Peyer's patch (tissue), 4 donors: ENCODE measurements around the gene DRD4. TPM values are rescaled to one million over a fixed set of nuclear protein-coding genes. Genes with fewer than 3 reads are reported as not detected.
A peak's percentile ranks its signal among the peaks of the same experiment; 100 is the strongest.

Source experiments
- DNase-seq, 3 donors: peaks; one replicate each; pipeline ENCODE4 v3.0.0-alpha.2; 2017 to 2019
- H3K27ac ChIP-seq, 4 donors: fragments of 200-600 bp; sonication (generic); one replicate each; pipeline ENCODE4 v1.5.1; 2016 to 2019
- H3K27me3 ChIP-seq, 2 donors: fragments of 200-600 bp; sonication (generic); one replicate each; pipeline ENCODE4 v1.5.1; 2019
- H3K36me3 ChIP-seq, 3 donors: fragments of 200-600 bp; sonication (generic); one replicate each; pipeline ENCODE4 v1.5.1; 2016 to 2019
- H3K4me1 ChIP-seq, 4 donors: fragments of 200-600 bp; sonication (generic); one replicate each; pipeline ENCODE4 v1.5.1; 2016 to 2019
- H3K4me3 ChIP-seq, 4 donors: fragments of 200-600 bp; sonication (generic); 1 replicate in 3 of 4; 2 replicates in 1 of 4; pipeline ENCODE4 v1.5.1; 2016 to 2019; ENCODE audit warnings: mild to moderate bottlenecking in 1 of 4
- H3K9me3 ChIP-seq, 4 donors: fragments of 200-600 bp; sonication (generic); one replicate each; pipeline ENCODE4 v1.5.1; 2016 to 2019; ENCODE audit warnings: mild to moderate bottlenecking in 1 of 4
- CTCF ChIP-seq, 6 experiments: fragments of 450-650 bp in 4 of 6; fragments of 200-600 bp in 2 of 6; sonication (generic) in 1 of 6; IDR thresholded peaks; one replicate each; pipeline ENCODE4 v1.5.1; 2017 to 2019; ENCODE audit warnings: antibody characterized with exemption in 6 of 6, mild to moderate bottlenecking in 3 of 6, moderate library complexity in 1 of 6
- POLR2A ChIP-seq, 2 donors: fragments of 450-650 bp; IDR thresholded peaks; one replicate each; pipeline ENCODE4 v1.5.1; 2017; ENCODE audit warnings: antibody characterized with exemption in 2 of 2, mild to moderate bottlenecking in 2 of 2, moderate library complexity in 2 of 2
- total RNA-seq, 4 donors: library from RNA; depleted of rRNA; stranded (reverse); fragments of >200 nt; gene quantifications; one replicate each; pipeline ENCODE4 v1.1.0, GENCODE V29; 2016

Gene DRD4
- total RNA-seq, 4 donors from 2014 or later: 1.6 to 3.0 TPM; not detected in 2

- Histone ChIP-seq H3K27ac (peak within 1 kb of the TSS in 3 of 4 donors; percentile 82 to 97 (median 93)), H3K36me3 (peaks cover 0 to 16% (median 0%) of the 10 kb centered on the region in 3 donors), H3K4me3 (peak within 1 kb of the TSS in 3 of 4 donors; percentile 34 to 64 (median 54)), H3K27me3 (no peaks in the 10 kb centered on the region), H3K9me3 (no peaks in the 10 kb centered on the region), H3K4me1 (peaks cover 5 to 27% (median 8%) of the 10 kb centered on the region in 4 donors)
- peak; percentile 84 to 88 for TF ChIP-seq POLR2A (IDR thresholded peaks at IDR 0.05)
- no peak for TF ChIP-seq CTCF (IDR thresholded peaks at IDR 0.05)
- peak in 2 of 3 donors; percentile 87 to 90 for DNase-seq
These were observed 12.1 kb upstream of the DRD4 start, which contains the start of gene CDHR5 for GRCh38 chr11:624705-625635. Gene CDHR5, minus strand, starts transcription at chr11:624955. Its CDS starts 53 bp downstream, at chr11:624902.

- H3K4me3 ChIP-seq: peak overlapping the region in 2 of 4 donors; percentile 54 to 64
- no peaks in the 10 kb centered on the region for H3K9me3 ChIP-seq
- H3K27ac ChIP-seq: peak overlapping the region in 3 of 4 donors; percentile 82 to 97 (median 93)
- DNase-seq: peak in 2 of 3 donors; percentile 84 to 86
- TF ChIP-seq CTCF (IDR thresholded peaks at IDR 0.05): no peak
- TF ChIP-seq POLR2A (IDR thresholded peaks at IDR 0.05): peak in 1 of 2 donors; percentile 18
- H3K36me3 ChIP-seq: peaks cover 0 to 13% (median 0%) of the 10 kb centered on the region in 3 donors
- H3K27me3 ChIP-seq: no peaks in the 10 kb centered on the region
- peaks cover 5 to 24% (median 8%) of the 10 kb centered on the region in 4 donors for H3K4me1 ChIP-seq
These were observed 11.3 kb upstream of the DRD4 start for GRCh38 chr11:625636-626268.

- H3K9me3 ChIP-seq: no peaks in the 10 kb centered on the region
- H3K4me1 ChIP-seq: peaks cover 5 to 21% (median 8%) of the 10 kb centered on the region in 4 donors
- peak within 1 kb of the TSS in 2 of 4 donors; percentile 93 to 97 for H3K27ac ChIP-seq
- peak within 1 kb of the TSS in 2 of 4 donors; percentile 42 to 54 for H3K4me3 ChIP-seq
- H3K27me3 ChIP-seq: no peaks in the 10 kb centered on the region
- no peak for DNase-seq
- H3K36me3 ChIP-seq: peaks cover 0 to 7% (median 0%) of the 10 kb centered on the region in 3 donors
- no peak for TF ChIP-seq POLR2A (IDR thresholded peaks at IDR 0.05)
These were observed 10.4 kb upstream of the DRD4 start, which contains the start of gene SCT for GRCh38 chr11:626475-627307. Gene SCT, minus strand, starts transcription at chr11:627181. Its CDS starts 38 bp downstream, at chr11:627143.

- no peak for TF ChIP-seq POLR2A (IDR thresholded peaks at IDR 0.05)
- TF ChIP-seq CTCF (IDR thresholded peaks at IDR 0.05): no peak
- Histone ChIP-seq H3K9me3 (no peaks in the 10 kb centered on the region), H3K36me3 (peaks cover 0 to 7% (median 0%) of the 10 kb centered on the region in 3 donors), H3K27me3 (no peaks in the 10 kb centered on the region), H3K4me3 (peak overlapping the region in 2 of 4 donors; percentile 42 to 54), H3K4me1 (peaks cover 5 to 21% (median 8%) of the 10 kb centered on the region in 4 donors), H3K27ac (no peak overlapping the region)
- no peak for DNase-seq
These were observed 9.8 kb upstream of the DRD4 start for GRCh38 chr11:627308-627576.

GRCh38 chr11:628056-628455 is 9.0 kb upstream of the DRD4 start:
- H3K4me1 ChIP-seq: peaks cover 5 to 21% (median 8%) of the 10 kb centered on the region in 4 donors
- H3K4me3 ChIP-seq: no peak overlapping the region
- no peaks in the 10 kb centered on the region for H3K27me3 ChIP-seq
- H3K27ac ChIP-seq: no peak overlapping the region
- peak in 1 of 3 donors; percentile 44 for DNase-seq
- no peaks in the 10 kb centered on the region for H3K9me3 ChIP-seq
- TF ChIP-seq POLR2A (IDR thresholded peaks at IDR 0.05) (no peak), CTCF (IDR thresholded peaks at IDR 0.05) (no peak)
- peaks cover 0 to 6% (median 0%) of the 10 kb centered on the region in 3 donors for H3K36me3 ChIP-seq
